Activated naive CD4-positive, alpha-beta T cell treated with anti-CD3 and anti-CD28 coated beads, Interleukin-2, amount 50 U/mL, for 72 hours (primary cell): Measurements from ENCODE around the gene AHNAK2. TPM values are rescaled to one million over a fixed set of nuclear protein-coding genes. Genes with fewer than 3 reads are reported as not detected.
"Not testable (repeated sequence)": the region's sequence is repeated elsewhere in the genome, so short reads cannot be mapped to it uniquely, and the experiment has no call there.

Experiments used
- ATAC-seq, 2 donors: fragments of 150-1000 bp; cut with Tn5 transposase; 2 replicates each; pipeline ENCODE4 v1.10.0; 2021; ENCODE audit warnings: mild to moderate bottlenecking in 2 of 2, moderate library complexity in 2 of 2
- DNase-seq, 2 donors: peaks; one replicate each; pipeline ENCODE4 v3.0.0; 2021 to 2022; ENCODE audit warnings: low spot score in 2 of 2
- H3K27ac Mint-ChIP-seq, 2 donors: one replicate each; pipeline ENCODE4 v1.8.0; 2022; ENCODE audit warnings: mild to moderate bottlenecking in 2 of 2, mixed read lengths in 2 of 2
- H3K36me3 Mint-ChIP-seq, 2 donors: one replicate each; pipeline ENCODE4 v1.8.0; 2022; ENCODE audit warnings: mixed read lengths in 2 of 2
- H3K9me3 Mint-ChIP-seq, 2 donors: one replicate each; pipeline ENCODE4 v1.8.0; 2022; ENCODE audit warnings: mixed read lengths in 2 of 2
- total RNA-seq, 2 donors: library from RNA; stranded (reverse); gene quantifications; one replicate each; pipeline ENCODE4 v1.2.3, GENCODE V29; 2022

The AHNAK2 gene
- total RNA-seq, 2 donors from 2014 or later, result 0.02 to 0.10 TPM

DNA sequence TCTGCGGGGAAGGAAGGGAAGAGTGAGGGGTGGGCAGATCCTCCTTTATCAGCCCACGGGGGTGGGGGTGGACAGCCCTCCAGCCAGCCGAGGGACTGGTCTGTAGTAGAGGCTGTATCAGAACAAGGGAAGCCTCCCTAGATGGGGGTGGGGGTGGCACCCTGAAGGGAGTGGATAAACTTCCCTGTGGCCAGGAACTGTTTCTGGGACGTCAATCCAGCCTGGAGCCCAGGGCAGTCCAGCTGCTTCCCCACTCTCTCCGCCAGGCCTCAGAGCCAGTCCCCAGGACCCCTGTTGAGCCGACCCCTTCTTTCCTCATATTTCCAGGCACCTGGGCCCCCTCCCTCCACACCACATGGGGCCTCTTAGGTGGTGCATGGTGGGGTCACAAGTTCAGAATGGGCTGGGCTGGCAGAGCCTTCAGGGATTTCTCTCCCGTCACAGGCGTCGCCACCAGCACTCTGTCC, 46.8 kb downstream of the AHNAK2 start:
- Mint-ChIP-seq H3K9me3 (no peaks in the 10 kb centered on the region), H3K27ac (no peak overlapping the region), H3K36me3 (no peaks in the 10 kb centered on the region)
- ATAC-seq, result no peak
- DNase-seq, result no peak

DNA sequence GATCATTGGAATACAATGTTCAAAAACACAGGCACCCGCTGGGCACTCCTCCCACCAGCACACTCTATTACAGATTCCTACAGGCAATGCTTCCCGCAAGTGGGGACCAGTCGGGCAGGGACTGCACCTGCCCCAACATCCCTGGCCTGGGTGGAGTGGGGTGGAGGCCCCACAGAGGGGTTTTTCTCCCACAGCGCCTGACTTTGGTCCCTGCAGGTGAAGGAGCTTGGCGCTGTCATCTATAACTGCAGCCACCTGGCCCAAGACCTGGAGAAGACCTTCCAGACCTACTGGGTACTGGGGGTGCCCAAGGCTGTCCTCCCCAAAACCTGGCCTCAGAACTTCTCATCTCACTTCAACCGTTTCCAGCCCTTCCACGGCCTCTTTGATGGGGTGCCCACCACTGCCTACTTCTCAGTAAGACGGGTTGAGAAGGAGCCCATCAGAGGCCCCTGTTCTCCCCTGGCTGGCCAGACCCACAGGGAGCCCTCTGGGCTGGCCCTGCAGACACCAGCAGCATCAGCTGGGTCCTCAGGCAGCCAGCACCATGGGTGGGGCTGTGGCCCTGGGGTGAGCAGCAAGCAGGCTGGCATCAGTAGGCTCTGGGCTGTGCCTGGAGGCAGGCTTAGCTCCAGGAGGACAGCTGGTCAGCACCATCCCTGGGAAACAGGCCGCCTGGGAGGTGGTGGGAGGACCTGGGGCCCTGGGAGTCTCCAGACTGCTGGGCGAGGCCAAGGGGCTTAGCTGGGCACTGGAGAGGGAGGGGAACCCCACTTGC, 47.5 kb downstream of the AHNAK2 start:
- ATAC-seq, result no peak
- Mint-ChIP-seq H3K27ac (no peak overlapping the region), H3K9me3 (no peaks in the 10 kb centered on the region), H3K36me3 (no peaks in the 10 kb centered on the region)
- DNase-seq, result peak in 1 of 2 donors; percentile 57

DNA sequence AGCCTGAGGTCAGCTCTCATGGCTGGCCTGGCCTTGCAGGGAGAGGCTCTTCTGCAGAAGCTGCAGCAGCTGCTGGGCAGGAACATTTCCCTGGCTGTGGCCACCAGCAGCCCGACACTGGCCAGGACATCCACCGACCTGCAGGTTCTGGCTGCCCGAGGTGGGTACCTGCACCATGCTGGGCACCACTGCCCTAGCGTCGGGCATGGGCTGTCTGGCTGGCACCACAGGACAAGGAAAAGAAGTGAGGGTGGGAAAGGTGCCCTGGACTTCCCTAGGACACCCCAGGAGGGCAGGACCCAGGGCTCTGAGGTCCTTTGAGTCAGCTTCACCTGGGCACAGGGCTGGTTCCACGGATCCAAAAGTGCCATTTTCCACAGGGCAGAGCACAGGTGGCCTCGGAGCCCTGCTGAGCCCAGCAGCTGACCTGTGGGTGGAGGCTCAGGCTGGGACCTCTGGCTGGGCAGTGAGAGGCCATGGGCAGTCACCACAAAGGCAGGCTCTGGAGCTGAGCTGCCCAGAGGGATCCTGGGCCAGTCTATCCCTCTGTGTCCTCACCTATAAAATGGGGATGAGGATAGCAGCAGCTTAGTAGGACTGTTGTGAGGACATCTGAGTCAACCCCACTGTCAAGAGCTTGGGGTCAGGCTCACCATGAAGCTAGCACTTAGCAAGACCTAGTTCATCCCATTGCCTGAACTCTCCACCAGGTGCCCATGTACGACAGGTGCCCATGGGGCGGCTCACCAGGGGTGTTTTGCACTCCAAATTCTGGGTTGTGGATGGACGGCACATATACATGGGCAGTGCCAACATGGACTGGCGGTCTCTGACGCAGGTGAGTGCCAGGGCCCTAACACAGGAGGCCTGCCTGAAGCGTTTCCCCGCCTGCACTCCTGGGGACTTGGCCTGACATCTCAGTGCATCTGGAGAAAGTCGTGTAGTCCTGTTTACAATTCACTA, 48.6 kb downstream of the AHNAK2 start:
- no peaks in the 10 kb centered on the region for H3K9me3 Mint-ChIP-seq
- ATAC-seq (no peak), DNase-seq (no peak)
- H3K36me3 Mint-ChIP-seq, result no peaks in the 10 kb centered on the region
- no peak overlapping the region for H3K27ac Mint-ChIP-seq

DNA sequence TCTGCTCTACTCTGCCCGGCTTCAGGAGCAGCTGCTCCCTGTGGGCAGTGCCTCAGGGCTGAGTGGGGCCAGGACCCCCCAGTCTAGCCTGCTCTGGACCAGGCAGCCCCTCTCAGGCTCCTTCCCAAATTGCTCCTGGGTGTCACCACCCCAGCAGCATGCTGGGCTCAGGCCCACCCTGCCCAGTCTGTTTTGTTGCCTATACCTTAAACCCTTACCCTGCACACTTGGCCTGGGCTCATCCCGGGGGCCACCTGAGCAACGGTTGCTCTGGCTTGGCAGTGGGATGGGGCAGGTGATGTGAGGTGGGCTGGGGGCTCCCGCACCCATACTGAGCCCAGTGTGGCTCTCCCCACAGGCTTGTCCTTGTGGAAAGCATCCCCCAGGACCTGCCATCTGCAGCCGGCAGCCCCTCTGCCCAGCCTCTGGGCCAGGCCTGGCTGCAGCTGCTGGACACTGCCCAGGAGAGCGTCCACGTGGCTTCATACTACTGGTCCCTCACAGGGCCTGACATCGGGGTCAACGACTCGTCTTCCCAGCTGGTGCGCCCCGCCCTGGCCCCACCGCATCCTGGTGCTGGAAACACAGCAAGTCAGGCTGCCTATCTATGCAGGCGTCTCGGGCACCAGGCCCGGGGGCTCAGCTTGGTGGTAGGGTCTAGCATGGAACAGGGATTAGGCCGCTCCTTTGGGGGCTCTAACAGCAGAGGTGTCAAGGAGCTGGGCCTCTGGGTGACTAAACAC, 49.6 kb downstream of the AHNAK2 start:
- H3K27ac Mint-ChIP-seq, result no peak overlapping the region
- ATAC-seq (no peak), DNase-seq (no peak)
- H3K36me3 Mint-ChIP-seq, result no peaks in the 10 kb centered on the region
- peaks cover 0 to 4% of the 10 kb centered on the region in 2 donors for H3K9me3 Mint-ChIP-seq

DNA sequence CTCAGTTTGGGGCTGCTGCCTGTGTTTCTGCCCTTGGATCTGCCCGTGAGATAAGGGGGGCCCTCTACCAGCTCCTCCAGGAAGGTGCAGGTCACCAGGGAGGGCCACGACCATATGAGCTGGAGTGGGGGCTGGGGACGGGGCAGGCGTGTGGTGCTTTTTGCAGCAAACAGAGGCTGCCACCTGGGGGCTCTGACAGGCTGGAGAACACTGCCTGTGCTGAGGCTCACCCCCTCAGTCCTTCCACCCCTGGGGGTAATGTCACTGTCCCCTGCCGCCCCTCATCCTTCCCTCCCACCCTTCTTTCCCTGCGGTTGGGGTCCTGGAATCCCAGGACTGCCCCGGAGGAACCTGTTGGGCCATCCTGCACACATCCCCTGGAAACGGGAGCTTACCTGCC, 50.3 kb downstream of the AHNAK2 start:
- peaks cover 0 to 4% of the 10 kb centered on the region in 2 donors for H3K9me3 Mint-ChIP-seq
- no peak for DNase-seq
- no peak overlapping the region for H3K27ac Mint-ChIP-seq
- no peak for ATAC-seq
- no peaks in the 10 kb centered on the region for H3K36me3 Mint-ChIP-seq

DNA sequence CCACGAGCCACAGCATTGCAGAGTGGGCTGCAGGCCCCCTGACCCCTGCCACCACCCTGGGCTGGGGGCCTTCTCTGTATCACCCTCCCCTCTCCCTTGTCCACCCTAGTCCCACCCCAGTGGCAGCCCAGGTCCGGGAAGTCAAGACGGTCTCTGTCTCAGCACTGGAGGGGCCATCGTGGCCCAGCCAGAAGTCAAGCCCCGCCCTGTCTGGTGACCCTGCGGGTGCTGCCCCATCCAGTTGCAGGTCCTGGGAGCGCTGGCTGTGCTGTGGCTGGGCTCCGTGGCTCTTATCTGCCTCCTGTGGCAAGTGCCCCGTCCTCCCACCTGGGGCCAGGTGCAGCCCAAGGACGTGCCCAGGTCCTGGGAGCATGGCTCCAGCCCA, 50.8 kb downstream of the AHNAK2 start:
- Mint-ChIP-seq H3K27ac (no peak overlapping the region), H3K36me3 (no peaks in the 10 kb centered on the region)
- DNase-seq, result no peak

DNA sequence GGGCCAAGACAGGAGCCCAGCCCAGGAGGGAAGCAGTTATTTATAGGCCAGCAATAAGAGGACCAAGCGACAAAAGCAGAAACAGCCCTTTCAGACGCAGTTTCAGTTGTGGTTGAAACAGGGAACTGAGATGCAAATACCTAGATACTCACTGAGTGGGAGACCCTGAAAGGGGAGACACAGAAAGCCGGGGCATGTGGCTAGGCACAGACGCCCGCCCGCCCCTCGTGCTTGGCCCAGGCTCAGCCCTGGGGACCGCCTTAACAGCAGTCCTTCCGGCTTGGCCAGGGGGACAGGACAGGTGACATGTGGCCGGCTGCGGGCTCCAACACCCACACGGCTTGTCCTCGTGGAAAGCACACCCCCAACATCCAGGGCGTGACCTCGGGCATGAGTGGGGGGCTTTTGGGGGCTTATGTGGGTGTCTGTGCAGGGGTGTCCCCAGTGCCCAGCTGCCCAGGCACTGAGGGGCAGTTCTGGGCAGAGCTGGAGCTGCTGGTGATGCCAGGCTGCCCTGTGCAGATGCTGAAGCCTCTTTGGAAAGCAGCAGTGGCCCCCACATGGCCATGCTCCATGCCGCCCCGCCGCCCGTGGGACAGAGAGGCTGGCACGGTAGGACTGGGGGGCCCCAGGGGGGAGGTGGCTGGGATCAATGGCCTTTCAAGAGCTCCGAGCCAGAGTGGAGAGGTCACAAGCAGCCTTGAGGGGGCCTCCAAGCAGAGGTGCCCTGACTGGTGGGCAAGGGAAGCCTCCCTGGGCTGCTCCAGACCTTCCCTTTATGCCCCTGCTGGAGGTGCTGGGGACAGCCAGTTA, 51.3 kb downstream of the AHNAK2 start:
- Mint-ChIP-seq H3K27ac (no peak overlapping the region), H3K36me3 (no peaks in the 10 kb centered on the region), H3K9me3 (peaks cover 0 to 4% of the 10 kb centered on the region in 2 donors)
- DNase-seq, result no peak
- ATAC-seq, result peak; percentile 52 to 77

More for the DNA sequence above, 50.8 kb downstream of the AHNAK2 start:
- ATAC-seq, result no peak
- peaks cover 0 to 4% of the 10 kb centered on the region in 2 donors for H3K9me3 Mint-ChIP-seq

DNA sequence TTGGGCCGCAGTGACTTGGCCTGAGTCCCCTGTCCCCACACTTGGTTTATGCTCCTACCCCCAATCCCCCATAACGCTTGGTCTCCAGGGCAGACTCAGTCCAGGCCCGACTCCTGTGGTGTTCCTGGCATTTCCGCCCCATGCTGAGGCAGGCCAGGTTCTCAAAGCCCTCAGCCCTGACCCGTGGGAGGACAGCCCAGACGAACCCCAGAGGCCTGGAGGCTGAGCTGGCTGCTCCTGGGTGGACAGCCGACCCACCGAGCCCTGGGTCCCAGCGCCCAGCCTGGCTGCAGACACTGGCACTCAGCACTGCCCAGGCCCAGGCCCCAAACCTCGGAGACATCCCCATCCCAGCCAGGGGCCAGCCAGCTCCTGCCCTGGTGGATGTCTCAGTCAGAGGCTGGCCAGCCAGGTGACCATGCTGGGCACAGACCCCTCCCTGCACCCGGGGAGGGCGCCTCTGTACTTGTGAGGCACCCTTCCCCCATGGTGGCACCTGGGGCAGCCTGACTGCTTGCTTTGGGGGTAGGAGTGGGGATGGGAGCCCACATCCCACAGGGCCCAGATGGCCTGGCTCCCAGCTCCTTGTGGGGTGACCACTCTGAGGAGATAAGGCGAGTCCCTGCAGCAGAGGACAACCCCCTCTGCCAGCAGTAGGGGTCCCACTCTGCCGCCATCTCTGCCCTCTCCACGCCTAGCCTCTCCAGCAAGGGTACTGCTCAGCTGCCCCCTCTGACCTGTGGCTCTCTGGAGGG, 52.1 kb downstream of the AHNAK2 start:
- no peak overlapping the region for H3K27ac Mint-ChIP-seq
- DNase-seq (no peak), ATAC-seq (no peak)
- peaks cover 0 to 4% of the 10 kb centered on the region in 2 donors for H3K9me3 Mint-ChIP-seq
- H3K36me3 Mint-ChIP-seq, result no peaks in the 10 kb centered on the region

DNA sequence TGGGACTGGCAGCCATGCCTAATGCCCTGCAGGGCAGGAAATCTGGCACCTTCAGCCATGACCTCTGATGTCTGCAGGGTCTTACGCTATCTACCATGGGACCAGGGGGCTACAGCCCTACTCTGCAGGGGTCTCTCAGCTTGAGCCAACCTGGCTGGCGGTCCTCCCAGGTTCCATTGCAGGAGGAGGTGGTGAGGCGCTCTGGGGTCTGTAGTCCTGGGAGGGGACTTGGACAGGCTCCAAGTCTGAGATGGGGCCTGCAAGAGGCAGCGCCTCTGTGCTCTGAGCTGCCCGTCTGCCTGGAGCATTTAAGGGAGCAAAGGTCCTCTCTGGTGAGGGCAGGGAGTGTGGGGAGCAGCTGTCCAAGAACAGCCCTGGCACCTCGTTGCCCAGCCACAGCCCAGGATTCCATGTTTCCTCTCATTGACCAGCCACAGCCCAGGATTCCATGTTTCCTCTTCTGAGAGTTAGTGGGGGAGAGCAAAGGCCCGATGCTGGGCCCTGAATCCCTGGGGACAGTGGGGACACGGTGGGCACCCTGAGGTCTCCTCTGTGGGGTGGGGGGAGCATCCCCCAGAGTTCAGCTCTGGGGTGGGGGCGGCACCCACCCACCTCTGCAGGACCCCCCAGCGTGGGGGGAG, 52.8 kb downstream of the AHNAK2 start:
- DNase-seq (no peak), ATAC-seq (no peak)
- Mint-ChIP-seq H3K9me3 (peaks cover 0 to 4% of the 10 kb centered on the region in 2 donors), H3K27ac (no peak overlapping the region), H3K36me3 (no peaks in the 10 kb centered on the region)

DNA sequence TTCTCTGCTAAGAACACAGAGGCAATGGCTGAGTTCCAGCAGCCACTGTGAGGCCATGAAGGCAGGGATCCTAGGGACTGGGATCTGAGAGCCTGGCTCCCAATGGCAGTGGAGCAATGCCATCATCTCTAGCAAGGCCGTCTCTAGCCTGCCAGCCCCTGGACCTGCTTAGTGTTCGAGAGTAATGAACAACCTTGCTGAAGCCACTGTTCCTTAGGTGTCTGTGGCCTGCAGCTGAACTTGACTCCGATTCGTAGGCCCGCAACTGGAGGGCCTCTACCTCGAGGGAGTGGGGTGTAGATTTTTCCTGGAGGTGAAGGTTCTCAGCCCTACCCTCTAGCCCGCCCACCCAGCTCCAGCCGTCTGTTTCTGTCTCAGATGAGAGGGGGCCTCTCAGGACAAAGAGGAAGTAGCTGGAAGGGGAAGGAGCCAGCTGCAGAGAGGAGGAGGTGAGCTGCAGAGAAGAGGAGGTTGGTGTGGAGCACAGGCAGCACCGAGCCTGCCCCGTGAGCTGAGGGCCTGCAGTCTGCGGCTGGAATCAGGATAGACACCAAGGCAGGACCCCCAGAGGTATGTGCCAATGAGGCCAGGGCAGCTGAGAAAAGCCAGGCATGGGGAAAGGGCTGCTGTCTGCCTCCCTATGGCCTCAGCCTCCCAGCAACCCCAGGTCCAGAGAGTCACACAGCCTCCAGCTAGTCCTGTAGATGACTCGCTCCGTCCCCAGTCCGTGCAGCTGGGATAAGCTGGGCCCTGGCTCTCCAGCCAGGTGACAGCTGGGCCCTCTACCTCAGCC, 53.6 kb downstream of the AHNAK2 start, which contains the start of gene PLD4:
Gene PLD4 (plus strand): TSS at position 459 of the 793 bp plus-strand sequence. CDS start 2,262 bp downstream, outside the sequence.
- no peak for ATAC-seq
- H3K9me3 Mint-ChIP-seq, result peaks cover 0 to 4% of the 10 kb centered on the region in 2 donors
- no peaks in the 10 kb centered on the region for H3K36me3 Mint-ChIP-seq
- peak within 1 kb of the TSS in 1 of 2 donors; percentile 51 for H3K27ac Mint-ChIP-seq
- no peak for DNase-seq

DNA sequence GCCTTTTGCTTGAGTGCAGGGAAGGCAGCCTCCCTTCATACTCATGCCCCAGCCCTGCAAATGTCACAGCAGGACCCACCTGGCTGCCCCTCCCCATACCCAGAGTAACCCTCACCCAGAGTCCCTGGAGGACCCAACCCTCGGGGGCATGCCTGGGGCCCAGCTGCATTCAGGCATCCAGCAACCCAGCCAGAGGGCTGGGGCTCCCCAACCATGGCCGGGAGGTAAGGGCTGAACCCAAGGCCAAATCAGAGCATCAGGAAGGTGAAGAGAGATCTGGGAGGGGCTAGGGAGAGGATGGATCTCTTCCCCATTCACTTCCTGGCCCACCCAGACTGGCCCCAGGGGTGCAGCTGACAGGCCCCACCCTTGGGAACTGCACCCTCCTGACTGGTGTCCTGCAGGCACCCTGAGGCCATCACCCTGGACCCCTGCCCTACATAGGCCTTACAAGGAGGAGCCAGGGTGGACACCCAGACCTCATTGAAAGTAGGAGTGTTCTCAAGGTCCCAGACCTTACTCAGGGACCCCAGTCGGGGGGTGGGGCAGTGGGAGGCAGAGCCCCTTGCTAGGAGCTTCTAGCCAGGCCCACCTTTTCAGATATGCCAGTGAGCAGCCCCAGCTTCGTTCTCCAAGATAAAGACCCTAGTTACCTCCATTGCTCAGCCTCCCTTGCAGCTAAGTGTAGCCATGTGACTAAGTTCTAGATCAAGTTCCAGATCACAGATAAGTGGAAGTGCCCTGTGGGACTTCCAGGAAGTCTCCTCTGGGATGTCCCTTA, 54.3 kb downstream of the AHNAK2 start:
- H3K36me3 Mint-ChIP-seq, result no peaks in the 10 kb centered on the region
- peak overlapping the region in 1 of 2 donors; percentile 51 for H3K27ac Mint-ChIP-seq
- peaks cover 0 to 4% of the 10 kb centered on the region in 2 donors for H3K9me3 Mint-ChIP-seq
- DNase-seq (no peak), ATAC-seq (no peak)

DNA sequence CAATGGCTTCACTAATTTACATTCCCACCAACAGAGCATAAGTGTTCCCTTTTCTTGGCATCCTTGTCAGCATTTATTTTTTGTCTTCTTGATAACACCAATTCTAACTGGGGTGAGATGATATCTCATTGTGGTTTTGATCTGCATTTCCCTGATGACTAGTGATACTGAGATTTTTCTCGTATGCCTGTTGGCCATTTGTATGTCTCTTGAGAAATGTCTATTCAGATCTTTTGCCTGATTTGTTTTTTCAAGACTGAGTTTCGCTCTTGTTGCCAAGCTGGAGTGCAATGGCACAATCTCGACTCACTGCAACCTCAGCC, 58.2 kb downstream of the AHNAK2 start:
- no peak for ATAC-seq
- H3K9me3 Mint-ChIP-seq, result peaks cover 0 to 4% of the 10 kb centered on the region in 2 donors
- DNase-seq, result no peak
- no peaks in the 10 kb centered on the region for H3K36me3 Mint-ChIP-seq
- H3K27ac Mint-ChIP-seq, result no peak overlapping the region

DNA sequence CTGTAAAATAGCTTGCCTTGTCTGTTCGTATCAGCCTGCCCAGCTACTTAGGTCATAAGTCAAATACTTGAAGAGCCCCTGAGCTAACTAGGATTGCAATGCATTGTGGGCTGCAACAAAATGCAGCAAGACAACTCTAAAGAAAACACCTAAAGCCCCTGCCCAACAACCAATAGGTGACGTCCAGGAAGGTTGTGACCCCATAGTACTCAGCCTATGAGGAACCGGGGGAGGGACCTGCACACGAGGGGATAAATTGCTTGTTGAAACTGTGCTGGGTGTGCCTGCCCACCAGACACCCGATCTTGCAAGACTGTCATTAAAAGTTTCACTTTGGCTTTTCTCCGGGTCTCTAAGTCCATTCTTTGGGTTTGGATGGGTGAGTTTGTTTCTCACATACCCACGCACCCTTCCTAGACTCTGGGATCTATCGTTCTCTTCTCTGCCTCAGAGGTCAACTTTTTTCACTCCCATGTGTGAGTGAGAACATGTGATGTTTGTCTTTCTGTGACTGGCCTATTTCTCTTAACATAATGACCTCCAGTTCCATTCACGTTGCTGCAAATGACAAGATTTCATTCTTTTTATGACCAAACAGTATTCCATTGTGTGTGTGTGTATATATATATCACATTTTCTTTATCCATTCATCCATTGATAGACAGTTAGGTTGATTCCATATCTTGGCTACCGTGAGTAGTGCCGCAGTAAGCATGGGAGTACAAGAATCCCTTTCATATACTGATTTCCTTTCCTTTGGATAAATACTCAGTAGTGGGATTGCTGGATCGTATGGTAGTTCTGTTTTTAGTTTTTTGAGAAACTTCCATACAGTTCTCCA, 58.8 kb downstream of the AHNAK2 start:
- DNase-seq, H3K27ac Mint-ChIP-seq, H3K9me3 Mint-ChIP-seq, ATAC-seq, H3K36me3 Mint-ChIP-seq: not testable (repeated sequence)
